Upper lobe of left lung (tissue), 6 donors: Measurements from ENCODE around the gene KCNIP1. TPM values are rescaled to one million over a fixed set of nuclear protein-coding genes. Genes with fewer than 3 reads are reported as not detected.

Source experiments
- ATAC-seq, 2 donors: fragments of 200-7000 bp; cut with Tn5 transposase; one replicate each; pipeline ENCODE4 v1.9.1; 2022; ENCODE audit warnings: mild to moderate bottlenecking in 2 of 2, moderate library complexity in 2 of 2; ENCODE audit not compliant: low FRiP score in 2 of 2
- DNase-seq, 2 donors: peaks; one replicate each; pipeline ENCODE4 v3.0.0-alpha.2; 2019 to 2020
- H3K27ac ChIP-seq, 4 donors: fragments of 200-600 bp; sonication (generic); one replicate each; pipeline ENCODE4 v1.5.1; 2016 to 2019
- H3K27me3 ChIP-seq, 4 donors: fragments of 200-600 bp; sonication (generic); one replicate each; pipeline ENCODE4 v1.5.1; 2017 to 2019
- H3K36me3 ChIP-seq, 4 donors: fragments of 200-600 bp; sonication (generic); one replicate each; pipeline ENCODE4 v1.5.1; 2016 to 2019
- H3K4me1 ChIP-seq, 4 donors: fragments of 200-600 bp; sonication (generic); one replicate each; pipeline ENCODE4 v1.5.1; 2018 to 2019
- H3K4me3 ChIP-seq, 4 donors: fragments of 200-600 bp; sonication (generic); one replicate each; pipeline ENCODE4 v1.5.1; 2017 to 2019; ENCODE audit warnings: mild to moderate bottlenecking in 2 of 4, moderate library complexity in 1 of 4
- H3K9me3 ChIP-seq, 4 donors: fragments of 200-600 bp; sonication (generic); one replicate each; pipeline ENCODE4 v1.5.1; 2018 to 2019
- CTCF ChIP-seq, 6 experiments: fragments of 450-650 bp in 4 of 6; fragments of 200-600 bp in 2 of 6; sonication (generic) in 2 of 6; IDR thresholded peaks; one replicate each; pipeline ENCODE4 v1.5.1; 2016 to 2019; ENCODE audit warnings: antibody characterized with exemption in 6 of 6
- EP300 ChIP-seq, 4 donors: sonication (generic); formaldehyde crosslinking; IDR thresholded peaks; one replicate each; pipeline ENCODE4 v1.5.1; 2017; ENCODE audit warnings: antibody characterized with exemption in 4 of 4, control low read depth in 2 of 4
- POLR2A ChIP-seq, 4 donors: fragments of 450-650 bp; IDR thresholded peaks; one replicate each; pipeline ENCODE4 v1.5.1; 2016 to 2017; ENCODE audit warnings: antibody characterized with exemption in 4 of 4, mild to moderate bottlenecking in 2 of 4
- POLR2AphosphoS5 ChIP-seq, 2 donors: sonication (generic); formaldehyde crosslinking; IDR thresholded peaks; one replicate each; pipeline ENCODE4 v1.5.1; 2017; ENCODE audit warnings: antibody characterized with exemption in 2 of 2
- WGBS, 2 donors: methylation state at CpG; one replicate each; pipeline ENCODE4 v1.1.5; 2017 to 2018; 5-methylcytosine and 5-hydroxymethylcytosine counted together
- total RNA-seq, 6 donors: library from RNA; depleted of rRNA in 4 of 6; stranded (reverse); fragments of >200 nt in 4 of 6; gene quantifications; one replicate each; pipeline versions ENCODE4 v1.1.0 to v1.2.1, GENCODE V29; 2016 to 2021
- donor health status: DM: no; HTN: no; CAD: no; lungs with moderate emphysema.
- donor health status: DM: no; HTN: yes; CAD: no; lungs with severe emphysema.

KCNIP1 gene
- total RNA-seq, 6 donors from 2014 or later: 1.9 to 3.3 (median 2.9) TPM; not detected in 1

- Histone ChIP-seq H3K4me1 (peaks cover 9 to 14% (median 12%) of the 10 kb centered on the region in 4 donors), H3K27me3 (no peaks in the 10 kb centered on the region), H3K9me3 (no peaks in the 10 kb centered on the region), H3K36me3 (no peaks in the 10 kb centered on the region), H3K4me3 (no peak overlapping the region), H3K27ac (no peak overlapping the region)
- TF ChIP-seq POLR2AphosphoS5 (IDR thresholded peaks at IDR 0.05) (no peak), POLR2A (IDR thresholded peaks at IDR 0.05) (no peak), CTCF (IDR thresholded peaks at IDR 0.05) (no peak), EP300 (IDR thresholded peaks at IDR 0.05) (no peak)
- ATAC-seq (no peak), DNase-seq (peak in 1 of 2 donors; percentile 46)
- WGBS, 2 donors: 88 to 92% methylated on average over 13 to 19 of the region's 19 CpGs
Measured at GRCh38 chr5:170628691-170629565, 125.1 kb downstream of the KCNIP1 start.

- Histone ChIP-seq H3K4me3 (no peak overlapping the region), H3K27ac (no peak overlapping the region), H3K4me1 (peaks cover 13 to 19% (median 17%) of the 10 kb centered on the region in 4 donors), H3K9me3 (no peaks in the 10 kb centered on the region), H3K27me3 (no peaks in the 10 kb centered on the region), H3K36me3 (no peaks in the 10 kb centered on the region)
- TF ChIP-seq POLR2A (IDR thresholded peaks at IDR 0.05) (no peak), EP300 (IDR thresholded peaks at IDR 0.05) (no peak), CTCF (IDR thresholded peaks at IDR 0.05) (no peak), POLR2AphosphoS5 (IDR thresholded peaks at IDR 0.05) (no peak)
- ATAC-seq (no peak), DNase-seq (no peak)
- 76 to 82% methylated on average over 4 to 7 of the region's 7 CpGs for WGBS, 2 donors
Measured at GRCh38 chr5:170629566-170630175, 125.9 kb downstream of the KCNIP1 start.

- TF ChIP-seq EP300 (IDR thresholded peaks at IDR 0.05) (no peak), POLR2A (IDR thresholded peaks at IDR 0.05) (no peak), CTCF (IDR thresholded peaks at IDR 0.05) (no peak), POLR2AphosphoS5 (IDR thresholded peaks at IDR 0.05) (no peak)
- no peaks in the 10 kb centered on the region for H3K9me3 ChIP-seq
- H3K4me3 ChIP-seq: no peak overlapping the region
- peaks cover 13 to 19% (median 17%) of the 10 kb centered on the region in 4 donors for H3K4me1 ChIP-seq
- DNase-seq (no peak), ATAC-seq (no peak)
- H3K36me3 ChIP-seq: no peaks in the 10 kb centered on the region
- no peak overlapping the region for H3K27ac ChIP-seq
- no peaks in the 10 kb centered on the region for H3K27me3 ChIP-seq
- 78 to 85% methylated on average over 8 of the region's 8 CpGs for WGBS, 2 donors
Measured at GRCh38 chr5:170630226-170630625, 126.4 kb downstream of the KCNIP1 start.

- H3K4me1 ChIP-seq: peaks cover 13 to 19% (median 17%) of the 10 kb centered on the region in 4 donors
- ATAC-seq: no peak
- 45 to 67% methylated on average over 1 to 3 of the region's 3 CpGs for WGBS, 2 donors
Measured at GRCh38 chr5:170630711-170631141, 126.9 kb downstream of the KCNIP1 start.

More at GRCh38 chr5:170630711-170631141, 126.9 kb downstream of the KCNIP1 start:
- Histone ChIP-seq H3K27me3 (no peaks in the 10 kb centered on the region), H3K9me3 (no peaks in the 10 kb centered on the region), H3K27ac (no peak overlapping the region), H3K4me3 (no peak overlapping the region), H3K36me3 (no peaks in the 10 kb centered on the region)
- DNase-seq: peak in 1 of 2 donors; percentile 34
- TF ChIP-seq EP300 (IDR thresholded peaks at IDR 0.05) (no peak), POLR2A (IDR thresholded peaks at IDR 0.05) (no peak), POLR2AphosphoS5 (IDR thresholded peaks at IDR 0.05) (no peak), CTCF (IDR thresholded peaks at IDR 0.05) (no peak)
